ENCODE data around the gene FIP1L1.

FIP1L1 gene

GRCh38 chr4:53476232-53477037, 99.0 kb downstream of the FIP1L1 start:
- Histone ChIP-seq H3K4me3 (ENCODE audit: low read length) (no peak overlapping the region), H3K27ac (ENCODE audit: low read length) (no peak overlapping the region), H3K79me2 (ENCODE audit: low read length) (no peaks in the 10 kb centered on the region), H2AFZ (ENCODE audit: low read depth, low read length) (no peak overlapping the region), H3K4me1 (ENCODE audit: low read length) (no peaks in the 10 kb centered on the region), H3K27me3 (ENCODE audit: low read depth, low read length) (no peaks in the 10 kb centered on the region), H3K36me3 (replicated peaks; ENCODE audit: low read depth, low read length) (no peaks in the 10 kb centered on the region), H4K20me1 (ENCODE audit: insufficient read depth, low read length) (no peaks in the 10 kb centered on the region), H3K4me2 (ENCODE audit: low read length) (no peak overlapping the region), H3K9ac (ENCODE audit: low read length) (no peak overlapping the region), H3K9me3 (ENCODE audit: insufficient read depth, low read length) (no peaks in the 10 kb centered on the region)
- no peak for TF ChIP-seq EZH2phosphoT487 (IDR thresholded peaks at IDR 0.05; ENCODE audit: low read depth)
- TF ChIP-seq CTCF (IDR thresholded peaks at IDR 0.05; ENCODE audit: low read depth, low read length), result no peak

- no peak overlapping the region for H3K4me2 ChIP-seq (ENCODE audit: low read length)
- no peaks in the 10 kb centered on the region for H4K20me1 ChIP-seq (ENCODE audit: insufficient read depth, low read length)
- H3K9ac ChIP-seq (ENCODE audit: low read length), result no peak overlapping the region
- H3K27ac ChIP-seq (ENCODE audit: low read length), result no peak overlapping the region
- H3K36me3 ChIP-seq (replicated peaks; ENCODE audit: low read depth, low read length), result no peaks in the 10 kb centered on the region
- no peaks in the 10 kb centered on the region for H3K79me2 ChIP-seq (ENCODE audit: low read length)
- no peak for TF ChIP-seq CTCF (IDR thresholded peaks at IDR 0.05; ENCODE audit: low read depth, low read length)
- TF ChIP-seq EZH2phosphoT487 (IDR thresholded peaks at IDR 0.05; ENCODE audit: low read depth), result no peak
- no peaks in the 10 kb centered on the region for H3K27me3 ChIP-seq (ENCODE audit: low read depth, low read length)
- H2AFZ ChIP-seq (ENCODE audit: low read depth, low read length), result no peak overlapping the region
- H3K4me1 ChIP-seq (ENCODE audit: low read length), result no peaks in the 10 kb centered on the region
- no peak overlapping the region for H3K4me3 ChIP-seq (ENCODE audit: low read length)
- H3K9me3 ChIP-seq (ENCODE audit: insufficient read depth, low read length), result no peaks in the 10 kb centered on the region
These were observed 99.7 kb downstream of the FIP1L1 start for GRCh38 chr4:53477038-53477565.

GRCh38 chr4:53477636-53478035, 100.2 kb downstream of the FIP1L1 start:
- H3K79me2 ChIP-seq (ENCODE audit: low read length), result no peaks in the 10 kb centered on the region
- H2AFZ ChIP-seq (ENCODE audit: low read depth, low read length), result no peak overlapping the region
- H3K27me3 ChIP-seq (ENCODE audit: low read depth, low read length), result no peaks in the 10 kb centered on the region
- H3K4me1 ChIP-seq (ENCODE audit: low read length), result no peaks in the 10 kb centered on the region
- no peaks in the 10 kb centered on the region for H4K20me1 ChIP-seq (ENCODE audit: insufficient read depth, low read length)
- TF ChIP-seq CTCF (IDR thresholded peaks at IDR 0.05; ENCODE audit: low read depth, low read length), result no peak
- no peak for TF ChIP-seq EZH2phosphoT487 (IDR thresholded peaks at IDR 0.05; ENCODE audit: low read depth)
- no peaks in the 10 kb centered on the region for H3K36me3 ChIP-seq (replicated peaks; ENCODE audit: low read depth, low read length)
- H3K4me3 ChIP-seq (ENCODE audit: low read length), result no peak overlapping the region
- no peaks in the 10 kb centered on the region for H3K9me3 ChIP-seq (ENCODE audit: insufficient read depth, low read length)
- H3K27ac ChIP-seq (ENCODE audit: low read length), result no peak overlapping the region
- no peak overlapping the region for H3K9ac ChIP-seq (ENCODE audit: low read length)
- H3K4me2 ChIP-seq (ENCODE audit: low read length), result no peak overlapping the region

GRCh38 chr4:53478671-53479456, 101.4 kb downstream of the FIP1L1 start:
- H3K4me1 ChIP-seq (ENCODE audit: low read length), result no peaks in the 10 kb centered on the region
- no peaks in the 10 kb centered on the region for H3K36me3 ChIP-seq (replicated peaks; ENCODE audit: low read depth, low read length)
- no peaks in the 10 kb centered on the region for H3K9me3 ChIP-seq (ENCODE audit: insufficient read depth, low read length)
- H2AFZ ChIP-seq (ENCODE audit: low read depth, low read length), result no peak overlapping the region
- H3K79me2 ChIP-seq (ENCODE audit: low read length), result no peaks in the 10 kb centered on the region
- no peak overlapping the region for H3K4me3 ChIP-seq (ENCODE audit: low read length)
- no peak overlapping the region for H3K27ac ChIP-seq (ENCODE audit: low read length)
- no peaks in the 10 kb centered on the region for H4K20me1 ChIP-seq (ENCODE audit: insufficient read depth, low read length)
- no peaks in the 10 kb centered on the region for H3K27me3 ChIP-seq (ENCODE audit: low read depth, low read length)
- no peak for TF ChIP-seq CTCF (IDR thresholded peaks at IDR 0.05; ENCODE audit: low read depth, low read length)
- no peak for TF ChIP-seq EZH2phosphoT487 (IDR thresholded peaks at IDR 0.05; ENCODE audit: low read depth)
- H3K4me2 ChIP-seq (ENCODE audit: low read length), result no peak overlapping the region
- no peak overlapping the region for H3K9ac ChIP-seq (ENCODE audit: low read length)

Measured in OCI-LY3 (cell line).